HK-2 (cell line): ENCODE measurements around the gene ANKHD1.
"Not testable (repeated sequence)": the region's sequence is repeated elsewhere in the genome, so short reads cannot be mapped to it uniquely, and the experiment has no call there.

Experiments used
- DNase-seq: peaks from one replicate; pipeline ENCODE4 v3.0.0-alpha.2; 2018; ENCODE audit not compliant: unreplicated experiment

ANKHD1 gene

DNA sequence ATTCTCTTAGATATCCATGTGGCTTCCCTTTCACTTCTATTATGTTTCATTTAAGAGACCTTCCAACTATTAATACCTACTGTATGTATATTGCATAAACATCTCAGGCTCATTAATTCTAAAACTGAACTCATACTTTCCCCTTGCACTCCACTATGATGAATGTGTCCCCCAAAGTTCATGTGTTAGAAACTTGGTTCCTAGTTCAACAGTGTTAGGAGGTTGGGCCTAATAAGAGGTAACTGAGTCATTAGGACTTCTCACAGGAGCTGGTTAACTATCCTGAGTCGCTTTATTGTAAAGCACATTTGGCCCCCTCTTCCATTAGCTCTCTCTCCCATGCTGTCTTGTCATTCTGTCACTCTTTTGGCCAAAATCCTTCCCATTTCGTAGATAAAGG lies 22.0 kb downstream of the ANKHD1 start:
- DNase-seq = no peak

DNA sequence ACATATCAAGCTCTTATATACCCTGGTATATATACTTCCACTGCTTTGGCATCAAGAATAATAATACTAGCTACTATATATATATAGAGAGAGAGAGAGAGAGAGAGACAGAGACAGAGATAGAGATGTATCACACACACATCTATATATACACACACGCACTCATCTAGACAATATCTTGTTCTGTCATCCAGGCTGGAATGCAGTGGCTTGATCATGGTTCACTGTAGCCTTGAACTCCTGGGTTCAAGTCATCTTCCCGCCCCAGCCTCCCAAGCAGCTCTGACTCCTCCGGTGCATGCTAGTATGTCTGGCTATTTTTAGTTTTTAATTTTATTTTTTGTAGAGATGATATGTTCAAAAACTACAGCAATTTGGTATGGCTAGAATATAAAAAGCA lies 22.5 kb downstream of the ANKHD1 start:
- DNase-seq = no peak

DNA sequence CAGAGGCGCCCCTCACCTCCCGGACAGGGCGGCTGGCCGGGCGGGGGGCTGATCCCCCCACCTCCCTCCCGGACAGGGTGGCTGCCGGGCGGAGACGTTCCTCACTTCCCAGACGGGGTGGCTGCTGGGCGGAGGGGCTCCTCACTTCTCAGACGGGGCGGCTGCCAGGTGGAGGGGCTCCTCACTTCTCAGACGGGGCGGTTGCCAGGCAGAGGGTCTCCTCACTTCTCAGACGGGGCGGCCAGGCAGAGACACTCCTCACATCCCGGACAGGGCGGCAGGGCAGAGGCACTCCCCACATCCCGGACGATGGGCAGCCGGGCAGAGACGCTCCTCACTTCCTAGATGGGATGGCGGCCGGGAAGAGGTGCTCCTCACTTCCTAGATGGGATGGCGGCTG lies 26.1 kb downstream of the ANKHD1 start:
- not testable (repeated sequence) for DNase-seq

DNA sequence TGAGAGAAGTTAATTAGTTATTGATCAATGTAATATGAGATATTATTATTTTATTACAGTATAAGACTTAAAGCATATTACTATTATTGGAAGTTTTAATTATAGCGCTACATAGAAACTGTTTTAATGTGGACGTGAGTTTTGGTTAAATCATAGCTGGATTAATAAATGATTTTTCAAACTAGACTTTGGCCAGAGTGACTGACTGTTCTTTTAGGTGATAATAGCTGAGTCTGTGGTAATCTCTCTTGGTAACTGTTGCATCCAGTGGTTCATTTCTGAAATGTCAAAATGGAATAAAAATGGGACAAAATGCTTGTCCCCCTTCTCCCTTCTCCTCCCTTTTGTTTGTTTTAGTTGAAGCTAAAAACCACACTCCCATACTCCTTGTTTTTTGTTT lies 28.1 kb downstream of the ANKHD1 start:
- DNase-seq = no peak

DNA sequence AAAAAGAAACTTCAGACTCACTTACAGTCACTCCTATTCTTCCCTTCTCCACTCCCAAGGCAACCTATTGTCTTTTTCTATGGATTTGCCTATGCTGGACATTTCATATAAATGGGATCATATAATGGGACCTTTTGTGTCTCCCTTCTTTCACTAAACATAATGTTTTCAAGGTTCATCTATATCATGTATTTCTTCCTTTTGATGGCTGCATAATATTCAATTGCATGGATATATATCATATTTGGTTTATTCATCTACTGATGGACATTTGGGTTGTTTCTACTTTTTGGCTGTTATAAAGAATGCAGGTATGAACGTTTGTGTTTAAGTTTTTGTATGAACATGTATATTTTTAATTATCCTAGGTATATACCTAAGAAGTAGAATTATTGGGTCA lies 30.6 kb downstream of the ANKHD1 start:
- no peak for DNase-seq

DNA sequence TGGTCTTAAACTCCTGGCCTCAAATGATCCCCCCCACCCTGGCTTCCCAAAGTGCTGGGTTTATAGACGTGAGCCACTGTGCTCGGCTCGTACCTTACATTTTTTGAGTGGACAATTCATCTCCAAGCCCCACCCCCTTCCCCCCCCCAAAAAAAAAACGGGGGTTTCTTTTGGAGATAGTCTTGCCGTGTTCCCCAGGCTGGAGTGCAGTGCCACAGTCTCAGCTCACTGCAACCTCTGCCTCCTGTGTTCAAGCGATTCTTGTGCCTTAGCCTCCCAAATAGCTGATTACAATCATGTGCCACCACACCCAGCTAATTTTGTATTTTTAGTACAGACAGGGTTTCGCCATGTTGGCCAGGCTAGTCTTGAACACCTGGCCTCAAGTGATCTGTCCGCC lies 31.3 kb downstream of the ANKHD1 start:
- DNase-seq = no peak

DNA sequence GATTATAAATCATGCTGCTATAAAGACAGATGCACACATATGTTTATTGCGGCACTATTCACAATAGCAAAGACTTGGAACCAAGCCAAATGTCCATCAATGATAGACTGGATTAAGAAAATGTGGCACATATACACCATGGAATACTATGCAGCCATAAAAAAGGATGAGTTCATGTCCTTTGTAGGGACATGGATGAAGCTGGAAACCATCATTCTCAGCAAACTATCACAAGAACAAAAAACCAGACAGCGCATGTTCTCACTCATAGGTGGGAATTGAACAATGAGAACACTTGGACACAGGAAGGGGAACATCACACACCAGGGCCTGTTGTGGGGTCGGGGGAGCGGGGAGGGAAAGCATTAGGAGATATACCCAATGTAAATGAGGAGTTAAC lies 55.7 kb downstream of the ANKHD1 start:
- not testable (repeated sequence) for DNase-seq

DNA sequence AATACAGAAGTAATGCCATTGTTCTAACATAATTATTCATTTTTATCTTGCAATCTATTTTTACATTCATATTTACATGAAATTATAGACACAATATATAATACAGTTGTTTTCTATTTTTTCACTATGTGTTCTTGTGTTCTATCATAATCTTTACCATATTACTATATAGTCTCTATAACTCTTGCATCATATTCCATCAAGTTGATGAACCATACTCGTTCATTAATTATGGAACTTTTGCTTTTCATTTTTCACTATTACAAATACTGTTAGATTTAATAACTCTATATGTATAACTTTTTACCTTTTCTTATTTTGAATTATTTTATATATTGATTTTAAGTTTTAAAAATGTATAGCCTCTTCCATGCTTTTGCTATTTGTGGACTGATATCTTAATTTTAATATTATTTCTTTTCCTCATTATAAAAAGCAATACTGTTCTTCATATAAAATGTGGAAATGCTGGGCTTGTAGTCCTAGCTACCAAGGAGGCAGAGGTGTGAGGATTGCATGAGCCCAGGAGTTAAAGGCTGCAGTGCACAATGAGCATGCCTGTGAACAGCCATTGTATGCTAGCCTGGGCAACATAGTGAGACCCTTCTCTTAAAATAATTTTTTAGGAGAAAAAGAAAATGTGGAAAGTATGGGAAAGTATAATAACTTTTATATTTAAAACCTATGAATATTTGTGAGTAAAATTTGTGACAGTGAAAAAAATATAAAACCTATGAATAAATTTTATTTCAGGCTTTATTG lies 65.5 kb downstream of the ANKHD1 start:
- no peak for DNase-seq

DNA sequence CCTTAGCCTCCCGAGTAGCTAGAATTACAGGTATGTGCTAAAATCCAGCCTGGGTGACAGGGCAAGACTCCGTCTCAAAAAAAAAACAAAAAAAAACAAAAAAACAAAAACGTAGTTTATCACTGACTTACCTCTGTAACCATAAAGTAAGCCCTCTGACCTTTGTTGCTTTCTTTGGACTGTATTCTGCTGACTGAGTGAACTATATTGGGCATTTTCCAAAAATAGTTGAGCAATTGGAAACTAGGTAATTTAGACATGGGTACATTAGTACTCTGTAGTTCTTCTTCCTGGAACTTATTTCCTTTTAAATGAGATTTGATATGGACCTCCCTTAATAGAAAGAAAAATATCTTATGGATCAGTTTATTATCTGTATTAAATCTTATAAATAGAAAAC lies 66.6 kb downstream of the ANKHD1 start:
- DNase-seq = no peak

DNA sequence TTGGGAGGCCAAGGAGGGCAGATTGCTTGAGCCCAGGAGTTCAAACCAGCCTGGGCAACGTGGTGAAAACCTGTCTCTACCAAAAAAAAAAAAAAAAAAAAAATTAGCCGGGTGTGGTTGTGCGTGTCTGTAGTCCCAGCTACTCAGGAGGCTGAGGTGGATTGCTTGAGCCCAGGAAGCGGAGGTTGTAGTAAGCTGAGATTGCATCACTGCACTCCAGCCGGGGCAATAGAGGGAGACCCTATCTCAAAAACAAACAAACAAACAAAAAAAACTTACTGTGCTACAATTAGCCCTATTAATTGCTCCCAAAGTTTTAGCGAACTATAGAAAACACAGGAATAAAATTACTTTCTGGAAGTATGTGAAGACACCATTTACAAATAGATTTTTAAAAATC lies 67.6 kb downstream of the ANKHD1 start:
- DNase-seq = no peak

DNA sequence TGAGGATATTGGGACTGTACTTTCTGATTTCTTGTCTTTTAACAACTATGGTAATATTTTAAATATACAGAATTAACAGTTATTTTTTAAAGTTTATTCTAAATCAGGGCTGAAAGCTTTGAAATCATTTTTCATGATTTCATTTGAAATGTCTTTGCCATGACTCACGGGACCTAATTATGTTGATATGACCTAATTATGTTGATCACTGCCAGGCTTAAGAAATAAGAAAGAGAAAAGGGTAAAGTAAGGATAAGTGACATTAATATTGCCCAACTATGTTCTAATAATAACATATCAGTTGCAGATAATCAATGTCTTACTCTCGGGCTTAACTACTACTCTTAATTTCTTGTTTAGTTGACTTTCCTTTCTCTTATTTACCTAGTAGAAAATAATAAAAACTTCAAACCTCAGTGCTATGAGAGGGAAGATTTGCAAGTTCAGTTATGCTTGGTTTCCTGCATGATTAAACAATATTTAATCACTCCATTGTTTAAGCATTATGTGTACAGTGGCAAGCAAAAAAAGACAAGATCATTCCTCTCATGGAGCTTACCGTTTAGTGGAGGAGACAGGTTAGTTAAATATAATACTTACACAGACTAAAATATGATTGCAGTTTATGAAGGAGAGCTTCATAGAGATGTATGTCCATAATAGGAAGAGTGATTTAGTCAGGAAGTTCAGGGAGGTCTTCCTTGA lies 78.8 kb downstream of the ANKHD1 start:
- no peak for DNase-seq

DNA sequence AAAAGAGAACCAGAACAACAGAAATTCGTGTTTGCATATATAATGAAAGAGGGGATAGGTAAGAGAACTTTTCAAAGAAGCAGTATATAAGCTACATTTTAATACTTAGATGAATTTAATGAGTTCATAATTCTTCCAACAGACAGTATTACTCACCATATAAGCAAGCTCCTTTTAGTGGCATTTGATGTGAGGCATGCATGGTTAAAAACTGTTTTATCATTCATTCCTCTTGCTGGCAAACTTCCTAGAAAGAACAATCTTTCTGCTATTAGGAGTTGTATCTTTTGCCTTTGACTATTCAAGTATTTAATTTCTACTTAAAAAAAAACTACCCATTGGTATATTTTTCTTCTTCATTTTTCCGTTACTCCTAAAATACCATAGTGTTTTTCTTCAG lies 80.1 kb downstream of the ANKHD1 start:
- DNase-seq = no peak

DNA sequence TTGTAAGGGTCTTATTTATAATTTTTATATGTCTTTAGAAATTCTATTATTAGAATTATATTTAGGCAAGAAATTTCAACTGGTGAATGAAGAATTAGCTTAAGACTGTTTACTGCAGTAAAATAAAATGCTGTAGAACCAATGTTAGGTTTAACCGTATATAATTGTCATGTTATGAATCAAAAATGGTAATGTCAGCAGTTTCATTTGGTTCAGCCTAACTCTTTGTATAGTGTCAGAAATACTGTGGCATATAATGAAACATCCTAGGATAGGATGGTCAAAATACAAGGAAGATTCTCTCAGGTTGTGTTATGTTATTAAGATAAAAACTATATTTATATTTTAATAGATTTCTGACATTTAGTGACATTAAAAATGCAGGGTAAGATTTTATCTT lies 81.4 kb downstream of the ANKHD1 start:
- no peak for DNase-seq

DNA sequence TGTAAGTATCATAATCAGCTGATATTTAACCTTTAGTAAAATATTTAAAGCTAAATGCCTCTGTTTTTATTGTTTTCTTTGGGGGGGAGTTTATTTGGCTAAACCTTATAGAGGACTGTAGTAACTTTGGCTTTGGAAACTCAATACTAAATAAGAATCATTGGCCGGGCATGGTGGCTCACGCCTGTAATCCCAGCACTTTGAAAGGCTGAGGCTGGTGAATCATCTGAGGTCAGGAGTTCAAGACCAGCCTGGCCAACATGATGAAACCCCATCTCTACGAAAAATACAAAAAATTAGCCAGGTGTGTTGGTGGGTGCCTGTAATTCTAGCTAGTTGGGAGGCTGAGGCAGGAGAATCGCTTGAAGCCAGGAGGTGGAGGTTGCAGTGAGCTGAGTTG lies 86.5 kb downstream of the ANKHD1 start:
- DNase-seq = not testable (repeated sequence)

DNA sequence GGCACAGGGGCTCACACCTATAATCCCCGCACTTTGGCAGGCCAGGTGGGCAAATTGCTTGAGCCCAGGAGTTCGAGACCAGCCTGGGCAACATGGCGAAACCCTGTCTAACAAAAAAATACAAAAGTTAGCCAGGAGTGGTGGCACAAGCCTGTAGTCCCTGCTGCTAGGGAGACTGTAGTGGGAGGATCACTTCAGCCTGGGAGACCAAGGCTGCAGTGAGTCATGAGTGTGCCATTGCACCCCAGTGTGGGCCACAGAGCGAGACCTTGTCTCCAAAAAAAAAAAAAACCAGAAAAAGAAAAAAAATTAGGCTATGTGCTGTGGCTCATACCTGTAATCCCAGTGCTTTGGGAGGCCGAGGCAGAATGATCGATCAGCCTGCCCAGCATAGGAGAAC lies 87.3 kb downstream of the ANKHD1 start:
- DNase-seq = no peak

DNA sequence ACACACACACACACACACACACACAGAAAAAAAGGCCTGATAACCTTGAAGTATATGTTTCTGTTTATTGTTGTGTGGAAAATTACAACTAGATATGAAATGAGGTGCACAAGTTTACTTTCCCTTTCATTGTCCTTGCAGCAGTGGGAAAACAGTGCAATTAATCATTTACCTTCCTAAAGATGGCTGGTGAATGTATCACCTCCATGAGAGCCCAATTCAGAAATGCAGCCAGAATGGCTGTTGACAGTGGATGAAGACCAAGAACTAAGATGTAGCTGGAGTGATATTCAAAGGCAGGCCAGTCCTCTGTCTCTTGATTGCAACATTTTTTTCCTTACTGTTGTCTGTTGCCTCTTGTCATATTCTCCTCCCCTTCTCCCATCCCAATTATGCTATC lies 96.3 kb downstream of the ANKHD1 start:
- DNase-seq = no peak

DNA sequence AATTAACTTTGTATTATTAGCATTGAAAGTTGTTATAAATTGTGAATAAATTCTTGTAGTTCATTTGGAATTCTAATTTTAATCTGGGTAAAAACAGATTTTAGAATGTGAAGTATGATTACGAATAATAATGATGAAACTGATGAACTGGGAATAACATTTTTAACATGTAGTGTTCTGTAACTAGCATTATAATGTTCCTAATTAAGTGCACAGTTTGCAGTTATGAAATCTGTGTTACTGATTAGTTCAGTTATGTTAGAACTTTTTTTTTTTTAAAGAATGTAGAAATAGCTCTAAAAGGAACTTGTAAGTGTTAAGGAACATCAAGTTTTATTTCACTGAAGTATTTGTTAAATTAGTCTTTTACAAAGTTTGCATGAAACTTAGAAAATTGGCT lies 97.0 kb downstream of the ANKHD1 start:
- DNase-seq = no peak

DNA sequence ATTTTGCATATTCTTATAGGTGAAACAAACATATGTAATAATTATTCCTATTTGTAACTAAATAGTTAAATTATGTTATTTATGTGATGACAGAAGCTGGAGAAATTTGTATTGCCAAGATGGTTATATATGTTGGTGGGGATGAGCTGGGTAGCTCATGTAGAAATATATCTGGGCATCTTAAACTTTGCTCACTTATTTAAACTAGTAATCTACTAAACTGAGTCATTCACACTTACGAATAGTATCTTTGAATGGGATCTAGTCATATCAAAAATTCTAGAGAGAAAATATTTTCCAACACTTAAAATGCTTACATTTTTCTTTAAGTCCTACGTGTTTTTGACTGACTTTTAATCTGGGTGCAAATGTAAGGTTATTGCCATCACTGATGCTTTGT lies 101.2 kb downstream of the ANKHD1 start:
- DNase-seq = no peak

DNA sequence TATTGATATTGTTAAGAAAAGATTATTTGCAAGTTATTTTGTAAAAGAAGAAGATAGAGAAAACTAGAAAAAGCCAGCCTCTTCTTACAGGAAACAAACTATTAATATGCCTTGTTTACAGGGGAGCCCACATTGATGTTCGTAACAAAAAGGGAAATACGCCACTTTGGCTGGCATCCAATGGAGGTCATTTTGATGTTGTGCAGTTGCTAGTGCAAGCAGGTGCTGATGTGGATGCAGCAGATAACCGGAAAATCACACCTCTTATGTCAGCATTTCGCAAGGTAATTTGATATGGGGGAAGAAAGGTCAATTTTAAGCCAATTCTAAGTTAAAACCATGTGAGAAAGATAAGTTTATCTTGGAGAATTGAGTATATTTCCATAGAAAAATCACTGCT lies 108.3 kb downstream of the ANKHD1 start:
- DNase-seq = no peak

DNA sequence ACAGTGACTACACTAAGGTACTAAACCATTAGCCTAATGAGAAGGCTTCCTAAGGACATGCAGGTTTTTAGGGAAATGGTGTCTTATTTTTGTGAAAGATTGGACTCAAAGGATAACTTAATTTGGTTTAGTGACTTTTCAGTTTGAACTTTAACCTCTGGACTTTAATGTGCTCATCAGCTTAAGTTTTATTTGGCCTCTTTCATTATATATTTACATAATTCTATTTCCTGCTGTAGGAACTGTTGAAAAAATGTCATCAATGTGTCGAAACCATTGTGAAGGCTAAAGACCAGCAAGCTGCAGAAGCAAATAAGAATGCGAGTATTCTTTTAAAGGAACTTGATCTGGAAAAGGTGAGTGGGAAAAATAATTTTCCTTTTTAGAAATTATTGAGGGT lies 111.5 kb downstream of the ANKHD1 start:
- DNase-seq = no peak

DNA sequence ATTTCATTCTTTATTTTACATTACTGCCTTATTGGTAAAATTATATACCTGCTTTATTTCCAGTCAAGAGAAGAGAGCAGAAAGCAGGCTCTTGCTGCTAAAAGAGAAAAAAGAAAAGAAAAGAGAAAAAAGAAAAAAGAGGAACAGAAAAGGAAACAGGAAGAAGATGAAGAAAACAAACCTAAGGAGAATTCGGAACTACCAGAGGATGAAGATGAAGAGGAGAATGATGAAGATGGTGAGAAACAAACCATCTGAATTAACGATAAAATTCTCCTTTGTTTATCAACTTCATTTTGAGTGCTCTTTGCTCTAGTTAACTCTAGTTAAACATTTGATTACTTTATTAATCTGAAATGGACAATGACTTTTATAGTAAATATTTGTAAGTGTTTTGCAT lies 122.4 kb downstream of the ANKHD1 start:
- no peak for DNase-seq

DNA sequence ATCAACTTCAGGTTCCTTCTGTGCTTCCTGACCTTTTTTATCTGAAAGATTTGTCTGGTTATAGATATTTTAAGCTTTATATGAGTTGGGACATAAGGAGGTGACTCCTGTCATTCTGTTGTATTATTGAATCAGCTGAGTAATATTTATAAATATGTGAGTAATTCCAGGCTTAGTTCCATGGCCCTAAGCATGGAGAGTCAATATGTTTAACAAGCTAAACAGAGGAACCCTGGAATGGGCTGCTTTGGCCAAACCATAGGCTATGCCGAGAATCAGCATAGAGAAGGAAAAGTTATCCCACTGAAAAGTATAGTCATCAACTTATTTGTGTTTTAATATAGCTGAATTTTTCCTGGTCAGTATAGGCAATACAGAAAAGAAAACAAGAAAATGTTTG lies 138.6 kb downstream of the ANKHD1 start:
- DNase-seq = no peak

DNA sequence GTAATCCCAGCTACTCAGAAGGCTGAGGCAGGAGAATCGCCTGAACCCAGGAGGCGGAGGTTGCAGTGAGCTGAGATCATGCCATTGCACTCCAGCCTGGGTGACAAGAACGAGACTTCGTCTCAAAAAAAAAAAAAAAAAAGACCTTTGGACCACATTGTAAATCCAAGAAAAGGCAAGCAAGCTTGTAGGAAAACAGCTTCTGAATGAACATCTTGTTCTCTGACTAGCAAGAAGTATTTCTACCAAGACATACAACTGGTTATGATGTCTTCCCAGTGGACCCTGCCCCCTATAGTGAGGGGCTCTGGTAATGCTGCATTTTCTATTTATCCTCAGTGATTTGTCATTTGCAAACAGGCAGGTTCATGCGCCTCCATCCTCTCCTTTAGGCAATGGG lies 141.3 kb downstream of the ANKHD1 start:
- DNase-seq = no peak

DNA sequence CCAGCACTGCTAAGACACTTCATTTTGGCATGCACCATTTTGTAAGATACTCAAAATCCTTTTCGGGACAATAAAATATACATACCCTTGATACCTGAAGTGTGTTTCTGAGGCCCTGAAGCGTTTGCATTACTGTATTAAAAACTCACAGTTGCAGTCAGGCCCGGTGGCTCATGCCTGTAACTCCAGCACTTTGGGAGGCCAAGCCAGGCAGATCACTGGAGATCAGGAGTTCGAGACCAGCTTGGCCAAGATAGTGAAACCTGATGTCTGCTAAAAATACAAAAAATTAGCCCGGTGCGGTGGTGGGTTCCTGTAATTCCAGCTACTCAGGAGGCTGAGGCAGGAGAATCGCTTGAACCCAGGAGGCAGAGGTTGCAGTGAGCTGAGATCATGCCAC lies 143.4 kb downstream of the ANKHD1 start:
- DNase-seq = no peak
